ENCODE data around the gene SBF2. TPM values are rescaled to one million over a fixed set of nuclear protein-coding genes. Genes with fewer than 3 reads are reported as not detected.

Gene SBF2
- total RNA-seq, 1 donor from 2014 or later = 5.3 TPM

GRCh38 chr11:9820260-9820659, 473.8 kb downstream of the SBF2 start:
- Mint-ChIP-seq H3K4me1 (ENCODE audit: low read depth) (no peaks in the 10 kb centered on the region), H3K4me3 (no peak overlapping the region), H3K9me3 (no peaks in the 10 kb centered on the region), H3K36me3 (ENCODE audit: low read depth) (no peaks in the 10 kb centered on the region), H3K27me3 (ENCODE audit: insufficient read depth) (no peaks in the 10 kb centered on the region), H3K27ac (no peak overlapping the region)
- DNase-seq (ENCODE audit: low spot score) = no peak
- intact Hi-C loops (cut with micrococcal nuclease) = no loop called here

- DNase-seq (ENCODE audit: low spot score) = no peak
- Mint-ChIP-seq H3K27ac (no peak overlapping the region), H3K36me3 (ENCODE audit: low read depth) (no peaks in the 10 kb centered on the region), H3K4me3 (no peak overlapping the region), H3K9me3 (no peaks in the 10 kb centered on the region), H3K27me3 (ENCODE audit: insufficient read depth) (no peaks in the 10 kb centered on the region), H3K4me1 (ENCODE audit: low read depth) (no peaks in the 10 kb centered on the region)
- intact Hi-C loops (cut with micrococcal nuclease) = no loop called here
Measured at GRCh38 chr11:9817191-9817590, 476.8 kb downstream of the SBF2 start.

- intact Hi-C loops (cut with micrococcal nuclease) = no loop called here
- Mint-ChIP-seq H3K27ac (no peak overlapping the region), H3K4me1 (ENCODE audit: low read depth) (no peaks in the 10 kb centered on the region), H3K36me3 (ENCODE audit: low read depth) (no peaks in the 10 kb centered on the region), H3K4me3 (no peak overlapping the region), H3K9me3 (no peaks in the 10 kb centered on the region), H3K27me3 (ENCODE audit: insufficient read depth) (no peaks in the 10 kb centered on the region)
- DNase-seq (ENCODE audit: low spot score) = no peak
Measured at GRCh38 chr11:9815486-9816136, 478.4 kb downstream of the SBF2 start.

- intact Hi-C loops (cut with micrococcal nuclease) = no loop called here
- H3K27ac Mint-ChIP-seq = no peak overlapping the region
- no peaks in the 10 kb centered on the region for H3K9me3 Mint-ChIP-seq
- no peaks in the 10 kb centered on the region for H3K4me1 Mint-ChIP-seq (ENCODE audit: low read depth)
- H3K4me3 Mint-ChIP-seq = no peak overlapping the region
- no peak for DNase-seq (ENCODE audit: low spot score)
- H3K27me3 Mint-ChIP-seq (ENCODE audit: insufficient read depth) = no peaks in the 10 kb centered on the region
- H3K36me3 Mint-ChIP-seq (ENCODE audit: low read depth) = no peaks in the 10 kb centered on the region
Measured at GRCh38 chr11:9814108-9814507, 479.9 kb downstream of the SBF2 start.

- Mint-ChIP-seq H3K4me1 (ENCODE audit: low read depth) (no peaks in the 10 kb centered on the region), H3K27me3 (ENCODE audit: insufficient read depth) (no peaks in the 10 kb centered on the region), H3K27ac (no peak overlapping the region), H3K9me3 (no peaks in the 10 kb centered on the region), H3K4me3 (no peak overlapping the region), H3K36me3 (ENCODE audit: low read depth) (peaks cover 2% of the 10 kb centered on the region)
- intact Hi-C loops (cut with micrococcal nuclease) = no loop called here
- DNase-seq (ENCODE audit: low spot score) = no peak
Measured at GRCh38 chr11:9808943-9809342, 485.1 kb downstream of the SBF2 start.

- Mint-ChIP-seq H3K4me1 (ENCODE audit: low read depth) (no peaks in the 10 kb centered on the region), H3K27me3 (ENCODE audit: insufficient read depth) (no peaks in the 10 kb centered on the region), H3K36me3 (ENCODE audit: low read depth) (peaks cover 2% of the 10 kb centered on the region), H3K9me3 (no peaks in the 10 kb centered on the region), H3K4me3 (no peak overlapping the region), H3K27ac (no peak overlapping the region)
- intact Hi-C loops (cut with micrococcal nuclease) = no loop called here
- DNase-seq (ENCODE audit: low spot score) = no peak
Measured at GRCh38 chr11:9806946-9807687, 486.9 kb downstream of the SBF2 start.

GRCh38 chr11:9804419-9804902, 489.6 kb downstream of the SBF2 start:
- intact Hi-C loops (cut with micrococcal nuclease) = no loop called here
- no peak overlapping the region for H3K27ac Mint-ChIP-seq
- H3K9me3 Mint-ChIP-seq = no peaks in the 10 kb centered on the region
- DNase-seq (ENCODE audit: low spot score) = no peak
- peaks cover 2% of the 10 kb centered on the region for H3K36me3 Mint-ChIP-seq (ENCODE audit: low read depth)
- H3K27me3 Mint-ChIP-seq (ENCODE audit: insufficient read depth) = no peaks in the 10 kb centered on the region
- no peaks in the 10 kb centered on the region for H3K4me1 Mint-ChIP-seq (ENCODE audit: low read depth)
- H3K4me3 Mint-ChIP-seq = no peak overlapping the region

- no peak overlapping the region for H3K27ac Mint-ChIP-seq
- no peaks in the 10 kb centered on the region for H3K9me3 Mint-ChIP-seq
- no peak for DNase-seq (ENCODE audit: low spot score)
- H3K36me3 Mint-ChIP-seq (ENCODE audit: low read depth) = peaks cover 3% of the 10 kb centered on the region
- intact Hi-C loops (cut with micrococcal nuclease) = no loop called here
- no peaks in the 10 kb centered on the region for H3K4me1 Mint-ChIP-seq (ENCODE audit: low read depth)
- no peak overlapping the region for H3K4me3 Mint-ChIP-seq
- no peaks in the 10 kb centered on the region for H3K27me3 Mint-ChIP-seq (ENCODE audit: insufficient read depth)
Measured at GRCh38 chr11:9803685-9804418, 490.2 kb downstream of the SBF2 start.

- Mint-ChIP-seq H3K27me3 (ENCODE audit: insufficient read depth) (no peaks in the 10 kb centered on the region), H3K4me1 (ENCODE audit: low read depth) (no peaks in the 10 kb centered on the region), H3K27ac (no peak overlapping the region), H3K4me3 (no peak overlapping the region), H3K9me3 (no peaks in the 10 kb centered on the region), H3K36me3 (ENCODE audit: low read depth) (peaks cover 3% of the 10 kb centered on the region)
- intact Hi-C loops (cut with micrococcal nuclease) = no loop called here
- DNase-seq (ENCODE audit: low spot score) = no peak
Measured at GRCh38 chr11:9802291-9802861, 491.6 kb downstream of the SBF2 start.

GRCh38 chr11:9799886-9800285, 494.1 kb downstream of the SBF2 start:
- intact Hi-C loops (cut with micrococcal nuclease) = no loop called here
- Mint-ChIP-seq H3K4me3 (no peak overlapping the region), H3K27me3 (ENCODE audit: insufficient read depth) (no peaks in the 10 kb centered on the region), H3K4me1 (ENCODE audit: low read depth) (no peaks in the 10 kb centered on the region), H3K27ac (no peak overlapping the region), H3K36me3 (ENCODE audit: low read depth) (peaks cover 4% of the 10 kb centered on the region), H3K9me3 (no peaks in the 10 kb centered on the region)
- DNase-seq (ENCODE audit: low spot score) = no peak

- Mint-ChIP-seq H3K27ac (no peak overlapping the region), H3K4me3 (no peak overlapping the region), H3K36me3 (ENCODE audit: low read depth) (peaks cover 4% of the 10 kb centered on the region), H3K4me1 (ENCODE audit: low read depth) (no peaks in the 10 kb centered on the region), H3K27me3 (ENCODE audit: insufficient read depth) (no peaks in the 10 kb centered on the region), H3K9me3 (no peaks in the 10 kb centered on the region)
- intact Hi-C loops (cut with micrococcal nuclease) = no loop called here
- no peak for DNase-seq (ENCODE audit: low spot score)
Measured at GRCh38 chr11:9797300-9797699, 496.7 kb downstream of the SBF2 start.

GRCh38 chr11:9796854-9797253, 497.2 kb downstream of the SBF2 start:
- H3K27ac Mint-ChIP-seq = no peak overlapping the region
- no peaks in the 10 kb centered on the region for H3K27me3 Mint-ChIP-seq (ENCODE audit: insufficient read depth)

GRCh38 chr11:9796266-9796665, 497.8 kb downstream of the SBF2 start:
- no peak for DNase-seq (ENCODE audit: low spot score)
- no peaks in the 10 kb centered on the region for H3K9me3 Mint-ChIP-seq
- H3K4me3 Mint-ChIP-seq = no peak overlapping the region
- intact Hi-C loops (cut with micrococcal nuclease) = no loop called here
- H3K36me3 Mint-ChIP-seq (ENCODE audit: low read depth) = peaks cover 4% of the 10 kb centered on the region
- H3K27me3 Mint-ChIP-seq (ENCODE audit: insufficient read depth) = no peaks in the 10 kb centered on the region
- no peak overlapping the region for H3K27ac Mint-ChIP-seq
- H3K4me1 Mint-ChIP-seq (ENCODE audit: low read depth) = no peaks in the 10 kb centered on the region

More at GRCh38 chr11:9796854-9797253, 497.2 kb downstream of the SBF2 start:
- intact Hi-C loops (cut with micrococcal nuclease) = no loop called here
- H3K9me3 Mint-ChIP-seq = no peaks in the 10 kb centered on the region
- H3K4me1 Mint-ChIP-seq (ENCODE audit: low read depth) = no peaks in the 10 kb centered on the region
- DNase-seq (ENCODE audit: low spot score) = no peak
- no peak overlapping the region for H3K4me3 Mint-ChIP-seq
- peaks cover 4% of the 10 kb centered on the region for H3K36me3 Mint-ChIP-seq (ENCODE audit: low read depth)
